ENCODE measurements around the gene ACRV1.
"Not testable (repeated sequence)": the region's sequence is repeated elsewhere in the genome, so short reads cannot be mapped to it uniquely, and the experiment has no call there.

The ACRV1 gene, protein sequence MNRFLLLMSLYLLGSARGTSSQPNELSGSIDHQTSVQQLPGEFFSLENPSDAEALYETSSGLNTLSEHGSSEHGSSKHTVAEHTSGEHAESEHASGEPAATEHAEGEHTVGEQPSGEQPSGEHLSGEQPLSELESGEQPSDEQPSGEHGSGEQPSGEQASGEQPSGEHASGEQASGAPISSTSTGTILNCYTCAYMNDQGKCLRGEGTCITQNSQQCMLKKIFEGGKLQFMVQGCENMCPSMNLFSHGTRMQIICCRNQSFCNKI
- total RNA-seq, result 0 reads per million in 2 donors

DNA sequence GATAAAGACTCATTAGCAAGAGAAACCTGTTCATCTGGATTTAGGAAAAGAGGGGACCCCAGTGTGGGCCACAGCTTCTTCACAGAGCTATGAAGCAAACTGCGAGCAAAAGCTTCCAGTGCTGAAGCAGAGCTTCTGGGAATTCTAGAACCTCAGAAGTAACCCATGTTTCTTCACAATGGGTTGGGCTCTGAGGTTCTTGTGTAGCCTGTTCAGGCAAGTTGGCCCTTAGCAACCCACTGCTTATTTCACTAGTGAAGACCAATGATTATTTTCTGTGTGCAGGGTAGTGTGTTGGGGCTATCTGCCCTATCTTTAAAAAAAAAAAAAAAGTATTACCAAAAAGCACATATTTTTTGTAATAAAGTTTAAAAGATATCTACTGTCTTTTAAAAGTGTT, at the start of gene ACRV1:
TSS of gene ACRV1 (minus strand) at position 101 of the 400 bp plus-strand sequence. CDS start at position 34, 67 bp downstream.
- DNase-seq, result no peak

GRCh38 chr11:125728969-125729368, 48.3 kb upstream of the ACRV1 start:
- no peak for DNase-seq

GRCh38 chr11:125724125-125724524, 43.5 kb upstream of the ACRV1 start:
- DNase-seq, result no peak

DNA sequence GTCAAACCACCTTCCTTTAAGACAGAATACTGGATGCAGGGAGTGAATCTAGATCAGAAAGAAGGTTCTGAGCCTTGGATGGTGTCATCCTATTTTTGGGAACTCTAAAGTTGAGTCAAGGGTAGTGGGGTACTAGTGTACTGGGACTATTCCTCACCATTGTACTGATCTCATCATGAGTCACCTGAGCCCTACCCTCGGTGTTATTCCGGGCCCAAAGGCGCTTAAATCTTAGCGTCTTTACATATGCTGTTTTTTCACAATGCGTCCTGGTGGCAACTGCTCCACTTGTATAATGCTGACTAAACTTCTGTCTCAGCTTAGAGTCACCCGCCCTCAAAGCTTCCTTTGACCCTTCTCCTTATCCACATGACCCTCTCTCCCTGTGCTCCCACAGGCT, 40.1 kb upstream of the ACRV1 start:
- no peak for DNase-seq

GRCh38 chr11:125704686-125705085, 24.0 kb upstream of the ACRV1 start:
- not testable (repeated sequence) for DNase-seq

DNA sequence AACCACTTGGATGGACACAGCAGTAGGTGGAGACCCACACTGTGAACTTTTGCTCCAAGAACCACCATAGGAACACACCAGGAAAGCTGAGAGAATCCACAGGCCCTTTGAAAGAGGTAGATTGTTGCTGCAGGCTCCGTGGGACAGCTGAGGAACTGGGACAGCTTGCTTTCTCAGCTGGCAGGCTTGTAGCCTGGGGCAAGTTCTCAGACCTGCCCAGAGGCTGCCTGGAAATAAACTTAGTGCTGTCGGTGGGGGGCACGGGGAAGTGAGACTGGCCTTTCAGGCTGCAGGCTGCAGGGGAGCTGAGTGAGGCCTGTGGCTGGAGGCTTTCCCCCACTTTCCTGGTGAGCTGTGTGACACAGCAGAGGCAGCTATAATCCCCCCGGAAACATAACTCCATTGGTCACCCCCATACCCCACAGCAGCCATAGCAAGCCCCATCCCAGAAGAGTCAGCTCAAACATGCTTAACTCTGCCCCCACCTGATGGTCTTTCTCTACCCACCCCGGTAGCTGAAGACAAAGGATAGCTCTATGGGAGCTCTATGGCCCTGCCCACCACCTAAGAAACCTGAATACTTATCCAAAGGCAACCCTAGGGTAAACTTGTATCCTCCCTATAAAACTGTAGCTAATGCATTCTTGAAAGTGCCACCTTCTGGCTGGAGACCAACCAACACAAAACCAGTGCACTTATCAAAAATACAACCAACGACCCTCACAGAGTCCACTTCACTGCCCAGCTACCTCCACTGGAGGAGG, 21.4 kb upstream of the ACRV1 start:
- DNase-seq, result no peak

DNA sequence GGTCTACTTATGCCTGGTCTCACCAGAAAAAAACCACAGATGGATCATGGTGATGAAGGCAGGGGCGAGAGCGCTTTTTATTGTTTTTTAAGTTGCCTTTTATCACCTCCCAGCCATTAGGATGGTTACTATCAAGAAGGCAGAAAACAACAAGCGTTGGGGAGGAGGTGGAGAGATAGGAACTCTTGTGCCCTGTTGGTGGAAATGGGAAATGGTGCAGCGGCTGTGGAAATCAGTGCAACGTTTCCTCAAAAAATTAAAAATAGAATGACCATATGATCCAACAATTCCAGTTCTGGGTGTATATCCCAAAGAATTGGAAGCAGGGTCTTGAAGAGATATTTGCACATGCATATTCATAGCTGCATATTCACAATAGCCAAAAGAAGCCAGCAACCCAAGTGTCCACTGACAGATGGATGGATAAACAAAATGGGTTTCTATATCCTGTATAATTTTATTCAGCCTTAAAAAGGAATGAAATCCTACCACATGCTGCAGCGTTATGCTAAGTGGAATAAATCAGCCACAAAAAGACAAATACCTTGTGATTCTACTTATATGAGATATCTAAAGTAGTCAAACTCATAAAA, 20.5 kb upstream of the ACRV1 start:
- no peak for DNase-seq

DNA sequence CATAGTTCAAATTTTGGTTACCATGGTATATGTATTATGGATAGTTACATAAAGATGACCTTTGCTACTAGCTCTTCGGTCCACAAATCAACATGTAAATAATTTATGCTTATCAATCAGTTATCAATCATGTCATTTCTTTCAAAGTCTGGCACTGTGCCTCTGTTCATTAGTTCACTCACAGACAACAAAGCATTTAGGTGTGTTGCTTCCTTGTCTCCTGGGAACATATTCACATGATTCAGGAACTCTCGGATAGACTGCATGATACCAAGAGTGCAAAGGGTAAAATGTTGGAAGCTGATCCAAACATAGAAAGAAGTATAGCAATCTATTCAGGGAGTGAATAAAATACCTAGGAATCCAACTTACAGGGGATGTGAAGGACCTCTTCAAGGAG, 14.3 kb upstream of the ACRV1 start:
- DNase-seq, result no peak

DNA sequence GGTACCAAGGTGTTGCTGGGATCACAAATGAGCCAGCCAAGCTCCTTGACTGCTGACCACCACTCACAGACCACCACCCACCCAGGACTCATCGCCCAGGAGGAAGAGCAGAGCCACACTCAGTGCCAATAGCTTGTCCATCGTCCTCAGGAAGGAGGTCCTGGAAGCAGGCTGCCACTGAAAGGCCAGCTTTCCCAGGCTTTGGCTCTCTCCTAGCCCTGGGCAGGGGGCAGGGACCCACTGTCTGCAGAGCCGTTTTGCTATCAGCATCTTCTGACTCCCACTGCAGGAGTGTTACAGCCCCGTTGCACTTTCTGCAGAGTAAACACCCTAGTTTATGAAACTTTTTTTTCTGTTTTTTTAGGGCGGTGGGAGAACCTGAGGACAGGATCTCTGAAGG, 12.2 kb upstream of the ACRV1 start:
- DNase-seq, result no peak

- no peak for DNase-seq
These were observed 9.4 kb upstream of the ACRV1 start for GRCh38 chr11:125690006-125690405.

GRCh38 chr11:125689274-125689859, 8.7 kb upstream of the ACRV1 start:
- no peak for DNase-seq

- no peak for DNase-seq
These were observed 8.0 kb upstream of the ACRV1 start for GRCh38 chr11:125688632-125689031.

DNA sequence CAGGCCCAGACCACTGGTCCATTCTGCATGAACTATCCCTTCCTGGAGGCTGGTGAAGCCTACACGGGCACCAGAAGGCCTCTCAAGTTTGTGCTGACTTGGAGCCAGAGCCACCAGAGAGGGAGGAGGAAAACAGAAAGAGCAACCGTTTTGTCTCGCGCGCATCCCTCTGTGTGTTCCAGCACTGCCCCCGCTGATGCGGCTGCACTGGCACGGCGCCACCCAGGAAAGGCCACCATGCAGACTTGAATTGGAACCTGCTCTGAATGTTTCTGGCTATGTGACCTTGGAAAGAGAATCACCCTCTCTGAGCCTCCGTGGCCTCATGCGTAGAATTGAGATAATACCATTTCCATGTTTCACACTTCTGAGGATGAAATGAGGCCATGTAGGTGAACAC, 7.4 kb upstream of the ACRV1 start:
- no peak for DNase-seq

DNA sequence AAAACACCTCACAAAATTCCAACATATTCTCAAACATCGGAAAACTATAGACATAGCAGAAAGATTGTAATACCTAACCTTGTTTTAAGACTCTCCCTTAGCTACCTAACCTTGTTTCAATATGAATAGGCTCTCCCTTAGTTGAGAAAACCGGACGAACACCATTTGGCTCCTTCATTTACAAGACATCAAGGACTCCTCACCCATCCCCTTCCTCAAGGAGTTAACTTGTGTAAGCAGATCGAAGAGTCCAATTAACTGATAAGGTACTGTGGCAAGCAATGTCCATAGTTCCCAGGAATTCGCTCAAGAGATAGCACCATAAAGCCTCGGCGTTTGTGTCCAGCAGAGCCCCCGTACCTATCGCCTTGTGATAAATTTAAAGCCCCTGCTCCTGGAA, 4.6 kb upstream of the ACRV1 start:
- no peak for DNase-seq

DNA sequence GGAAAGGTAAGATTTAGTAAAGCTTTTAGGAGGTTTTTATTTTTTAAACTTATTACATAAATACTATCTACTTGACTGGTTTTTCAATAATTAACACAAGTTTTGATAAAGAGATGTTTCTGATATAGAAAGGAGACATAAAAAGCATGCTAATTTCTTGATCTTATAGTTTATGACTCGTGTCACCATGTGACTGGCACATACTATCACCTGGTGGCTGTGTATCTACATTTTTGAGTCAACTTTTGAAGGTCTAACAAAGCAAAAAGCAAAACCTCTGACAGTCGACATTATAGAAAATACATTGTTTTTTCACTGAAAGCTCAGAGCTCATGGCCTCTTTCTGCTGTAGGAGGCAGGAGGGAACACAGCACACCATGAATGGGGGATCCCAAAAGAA, 810 bp downstream of the ACRV1 start:
- DNase-seq, result no peak

DNA sequence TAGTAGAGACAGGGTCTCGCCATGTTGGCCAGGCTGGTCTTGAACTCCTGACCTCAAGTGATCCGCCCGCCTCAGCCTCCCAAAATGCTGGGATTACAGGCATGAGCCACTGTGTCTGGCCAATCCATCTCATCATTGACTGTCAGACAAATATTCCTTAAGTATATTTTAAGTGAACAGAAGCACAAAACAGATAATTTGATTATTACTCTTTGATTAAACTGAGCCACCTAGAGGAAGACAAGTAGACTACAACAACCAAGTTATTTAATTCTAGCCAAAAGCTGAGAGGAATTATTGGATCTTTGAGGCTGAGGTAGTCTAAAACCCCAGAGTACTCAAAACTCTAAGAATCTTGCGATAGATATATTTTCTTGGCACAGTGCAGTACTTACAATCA, 1.2 kb downstream of the ACRV1 start:
- no peak for DNase-seq

- no peak for DNase-seq
These were observed 5.5 kb downstream of the ACRV1 start for GRCh38 chr11:125675196-125675595.

DNA sequence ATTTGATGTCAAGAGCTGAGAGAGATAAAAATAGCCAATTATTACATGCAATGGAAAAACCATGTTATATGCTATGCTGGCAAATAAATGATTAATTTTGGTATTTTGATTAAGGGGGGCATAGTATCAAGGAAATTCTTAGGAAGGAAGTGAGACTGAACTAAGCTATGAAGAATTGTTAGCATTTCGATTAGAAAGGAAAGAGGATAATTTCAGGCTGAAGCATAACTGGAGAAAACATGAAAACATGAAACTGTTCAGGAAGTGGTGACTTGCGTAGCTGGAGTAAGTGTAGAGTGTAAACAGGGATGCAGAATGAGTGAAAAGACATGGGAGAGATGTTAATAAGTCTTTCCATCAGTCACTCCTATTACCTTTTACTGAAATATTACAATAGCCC, 6.4 kb downstream of the ACRV1 start:
- no peak for DNase-seq

DNA sequence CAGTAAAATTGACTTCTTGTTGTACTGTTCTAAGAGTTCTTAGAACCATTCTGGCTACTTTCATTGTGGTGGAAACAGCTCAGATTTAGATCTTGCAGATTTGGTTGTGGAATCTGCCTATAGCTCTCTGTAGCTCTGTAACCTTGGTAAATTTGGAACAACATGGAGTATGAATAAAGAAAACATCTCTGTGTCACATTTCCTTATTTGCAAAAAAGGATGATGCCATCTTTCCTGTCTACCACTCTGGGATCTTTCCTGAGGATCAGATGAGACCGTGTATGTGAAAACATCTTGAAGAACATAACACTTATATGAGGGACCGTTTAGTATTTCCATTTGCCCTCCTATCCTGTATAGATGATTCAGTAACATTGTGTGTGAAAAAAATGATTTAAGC, 9.1 kb downstream of the ACRV1 start:
- no peak for DNase-seq

DNA sequence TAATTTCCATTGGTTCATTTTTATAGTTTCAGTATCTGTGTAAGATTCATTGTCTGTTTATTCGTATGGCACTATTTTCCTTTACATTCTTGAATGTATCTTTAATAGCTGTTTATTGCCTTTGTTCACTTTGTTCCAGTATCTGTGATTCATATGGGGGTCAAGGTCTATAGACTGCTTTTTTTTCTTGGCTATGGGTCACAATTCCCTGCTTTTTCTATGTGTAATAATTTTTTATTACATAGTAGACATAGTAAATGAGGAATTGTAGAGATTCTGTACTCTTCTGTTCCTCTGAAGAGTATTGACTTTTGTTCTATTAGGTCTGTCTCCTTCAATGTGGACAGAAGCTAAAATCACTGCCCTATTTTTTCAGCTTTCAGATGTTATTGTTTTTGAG, 10.5 kb downstream of the ACRV1 start:
- DNase-seq, result no peak

GRCh38 chr11:125667151-125667550, 13.5 kb downstream of the ACRV1 start:
- DNase-seq, result no peak

DNA sequence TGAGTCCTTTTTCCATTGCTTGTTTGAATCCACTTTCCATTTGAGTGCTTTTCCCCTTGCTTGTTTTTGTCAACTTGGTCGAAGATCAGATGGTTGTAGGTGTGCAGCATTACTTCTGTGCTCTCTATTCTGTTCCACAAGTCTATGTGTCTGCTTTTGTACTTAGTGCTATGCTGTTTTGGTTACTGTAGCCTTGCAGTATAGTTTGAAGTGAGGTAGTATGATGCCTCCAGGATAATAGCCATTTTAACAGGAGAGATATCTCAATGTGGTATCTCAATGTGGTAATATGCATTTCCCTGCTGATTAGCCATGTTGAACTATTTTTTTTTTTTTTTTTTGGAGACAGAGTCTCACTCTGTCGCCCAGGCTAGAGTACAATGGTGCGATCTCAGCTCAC, 16.7 kb downstream of the ACRV1 start:
- DNase-seq, result no peak

- DNase-seq, result no peak
These were observed 18.0 kb downstream of the ACRV1 start for GRCh38 chr11:125662689-125663088.
